Ascending aorta (tissue), 2 donors: Measurements from ENCODE around the gene FIGNL1. TPM values are rescaled to one million over a fixed set of nuclear protein-coding genes. Genes with fewer than 3 reads are reported as not detected.

ENCODE experiments used
- DNase-seq, 2 donors: peaks; one replicate each; pipeline ENCODE4 v3.0.0-alpha.2; 2019; ENCODE audit warnings: low spot score in 2 of 2
- H3K27ac ChIP-seq, 2 donors: fragments of 200-600 bp; sonication (generic); one replicate each; pipeline ENCODE4 v1.5.1; 2016 to 2017; ENCODE audit warnings: mild to moderate bottlenecking in 1 of 2
- H3K27me3 ChIP-seq: fragments of 200-600 bp; sonication (generic); one replicate; pipeline ENCODE4 v1.5.1; 2017
- H3K36me3 ChIP-seq, 2 donors: fragments of 200-600 bp; sonication (generic); one replicate each; pipeline ENCODE4 v1.5.1; 2016
- H3K4me1 ChIP-seq, 2 donors: fragments of 200-600 bp; sonication (generic); one replicate each; pipeline ENCODE4 v1.5.1; 2016 to 2017; ENCODE audit warnings: mild to moderate bottlenecking in 1 of 2
- H3K4me3 ChIP-seq, 2 donors: fragments of 200-600 bp; sonication (generic); one replicate each; pipeline ENCODE4 v1.5.1; 2016 to 2017; ENCODE audit warnings: mild to moderate bottlenecking in 1 of 2
- H3K9me3 ChIP-seq, 2 donors: fragments of 200-600 bp; sonication (generic); one replicate each; pipeline ENCODE4 v1.5.1; 2016
- intact Hi-C: fragments of 100-400 bp; cut with DNase I; formaldehyde crosslinking; loops from one replicate; pipeline ENCODE4 v1.15.1; 2023
- total RNA-seq: library from RNA; depleted of rRNA; stranded (reverse); fragments of >200 nt; gene quantifications from one replicate; pipeline ENCODE4 v1.1.0, GENCODE V29; 2016
- TF ChIP-seq, protein P1 (sequence below), 3 experiments: fragments of 200-600 bp in 2 of 3; fragments of 450-650 bp in 1 of 3; sonication (generic) in 2 of 3; IDR thresholded peaks; one replicate each; pipeline ENCODE4 v1.5.1; 2016 to 2019; ENCODE audit warnings: antibody characterized with exemption in 3 of 3, mild to moderate bottlenecking in 1 of 3, moderate library complexity in 1 of 3

The FIGNL1 gene
- total RNA-seq, 1 donor from 2014 or later, result 0.32 TPM

- Histone ChIP-seq H3K36me3 (no peaks in the 10 kb centered on the region), H3K27me3 (no peaks in the 10 kb centered on the region), H3K4me1 (no peaks in the 10 kb centered on the region), H3K27ac (no peak overlapping the region), H3K9me3 (no peaks in the 10 kb centered on the region), H3K4me3 (no peak overlapping the region)
- TF ChIP-seq, protein P1, sequence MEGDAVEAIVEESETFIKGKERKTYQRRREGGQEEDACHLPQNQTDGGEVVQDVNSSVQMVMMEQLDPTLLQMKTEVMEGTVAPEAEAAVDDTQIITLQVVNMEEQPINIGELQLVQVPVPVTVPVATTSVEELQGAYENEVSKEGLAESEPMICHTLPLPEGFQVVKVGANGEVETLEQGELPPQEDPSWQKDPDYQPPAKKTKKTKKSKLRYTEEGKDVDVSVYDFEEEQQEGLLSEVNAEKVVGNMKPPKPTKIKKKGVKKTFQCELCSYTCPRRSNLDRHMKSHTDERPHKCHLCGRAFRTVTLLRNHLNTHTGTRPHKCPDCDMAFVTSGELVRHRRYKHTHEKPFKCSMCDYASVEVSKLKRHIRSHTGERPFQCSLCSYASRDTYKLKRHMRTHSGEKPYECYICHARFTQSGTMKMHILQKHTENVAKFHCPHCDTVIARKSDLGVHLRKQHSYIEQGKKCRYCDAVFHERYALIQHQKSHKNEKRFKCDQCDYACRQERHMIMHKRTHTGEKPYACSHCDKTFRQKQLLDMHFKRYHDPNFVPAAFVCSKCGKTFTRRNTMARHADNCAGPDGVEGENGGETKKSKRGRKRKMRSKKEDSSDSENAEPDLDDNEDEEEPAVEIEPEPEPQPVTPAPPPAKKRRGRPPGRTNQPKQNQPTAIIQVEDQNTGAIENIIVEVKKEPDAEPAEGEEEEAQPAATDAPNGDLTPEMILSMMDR (IDR thresholded peaks at IDR 0.05), result no peak
- DNase-seq, result no peak
- intact Hi-C loops, result no loop called here
These were observed 31.7 kb upstream of the FIGNL1 start for GRCh38 chr7:50481867-50482266.

DNA sequence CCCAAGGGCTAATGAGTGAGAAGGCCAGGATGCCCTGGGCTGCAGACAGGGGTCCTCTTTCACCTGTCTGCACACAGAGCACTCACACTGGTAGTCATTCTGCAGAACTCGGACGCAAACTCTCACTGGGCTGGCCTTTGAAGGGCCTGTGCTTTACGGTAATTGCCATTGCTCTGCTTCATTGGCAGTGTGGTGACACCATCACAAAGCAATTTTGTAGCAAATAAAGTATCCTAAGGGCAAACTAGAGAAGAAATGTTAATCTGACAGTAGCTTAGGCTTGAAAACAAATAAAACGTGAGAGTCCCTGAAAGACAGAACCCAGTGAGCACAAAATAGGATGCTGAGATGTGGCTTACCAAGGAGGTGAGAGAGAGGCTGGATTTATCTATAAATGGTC, 30.6 kb upstream of the FIGNL1 start:
- TF ChIP-seq, protein P1 (IDR thresholded peaks at IDR 0.05), result no peak
- intact Hi-C loops, result no loop called here
- no peaks in the 10 kb centered on the region for H3K27me3 ChIP-seq
- H3K4me1 ChIP-seq, result no peaks in the 10 kb centered on the region
- DNase-seq, result no peak
- no peaks in the 10 kb centered on the region for H3K9me3 ChIP-seq
- H3K27ac ChIP-seq, result no peak overlapping the region
- H3K4me3 ChIP-seq, result no peak overlapping the region
- H3K36me3 ChIP-seq, result no peaks in the 10 kb centered on the region

DNA sequence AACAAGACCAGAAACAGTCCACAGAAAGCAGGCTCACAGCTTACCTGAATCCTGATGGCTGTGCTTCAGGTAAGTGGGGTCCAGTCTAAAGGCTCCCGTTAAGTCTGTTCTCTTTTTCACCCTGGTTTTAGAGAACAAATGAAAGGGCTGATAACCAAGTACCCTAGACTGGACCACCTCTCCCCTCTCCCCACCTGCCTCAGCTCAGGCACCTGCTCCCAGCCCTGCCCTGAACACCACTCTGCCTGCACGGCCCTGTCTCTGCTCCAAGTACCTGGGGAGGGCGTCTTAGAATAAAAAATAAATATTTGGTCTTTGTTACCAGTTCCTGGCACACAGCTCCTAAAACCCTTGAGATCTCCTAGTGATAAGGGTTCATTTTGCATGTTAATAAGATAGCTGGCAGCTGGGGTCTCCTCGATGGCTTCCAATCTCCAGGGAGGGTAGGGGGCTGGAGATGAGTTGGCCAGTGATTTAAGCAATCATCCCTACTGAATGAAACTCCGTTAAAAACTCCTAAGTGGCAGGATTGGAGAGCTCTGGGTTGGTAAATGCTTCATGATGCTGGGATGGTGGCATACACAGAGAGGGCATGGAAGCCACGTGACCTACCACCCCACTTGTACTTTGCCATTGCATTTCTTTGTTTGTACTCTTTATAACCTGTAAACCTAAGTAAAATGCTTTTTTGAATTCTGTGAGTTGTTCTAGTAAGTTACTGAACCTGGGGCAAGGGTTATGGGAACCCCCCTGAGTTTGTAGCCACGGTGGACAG, 29.8 kb upstream of the FIGNL1 start:
- Histone ChIP-seq H3K4me1 (no peaks in the 10 kb centered on the region), H3K27me3 (no peaks in the 10 kb centered on the region), H3K27ac (no peak overlapping the region), H3K36me3 (no peaks in the 10 kb centered on the region), H3K4me3 (no peak overlapping the region), H3K9me3 (no peaks in the 10 kb centered on the region)
- no peak for DNase-seq
- intact Hi-C loops, result no loop called here
- TF ChIP-seq, protein P1 (IDR thresholded peaks at IDR 0.05), result no peak

DNA sequence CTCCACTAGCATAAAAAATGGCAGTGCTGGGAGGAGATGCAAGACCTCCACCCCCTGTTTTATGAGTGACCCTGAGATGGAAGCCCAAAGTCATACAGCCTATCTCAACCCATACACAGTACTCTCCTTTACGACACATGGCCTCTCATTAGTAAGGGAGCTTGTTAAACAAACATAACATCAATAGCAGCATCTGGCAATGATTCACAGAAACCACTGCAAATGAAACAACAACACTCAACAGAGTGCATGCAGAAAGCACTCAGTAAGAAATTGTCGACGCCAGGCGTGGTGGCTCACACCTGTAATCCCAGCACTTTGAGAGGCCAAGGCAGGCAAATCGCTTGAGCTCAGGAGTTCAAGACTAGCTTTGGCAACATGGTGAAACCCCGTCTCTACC, 27.5 kb upstream of the FIGNL1 start:
- no peak for DNase-seq
- H3K36me3 ChIP-seq, result no peaks in the 10 kb centered on the region
- intact Hi-C loops, result no loop called here

DNA sequence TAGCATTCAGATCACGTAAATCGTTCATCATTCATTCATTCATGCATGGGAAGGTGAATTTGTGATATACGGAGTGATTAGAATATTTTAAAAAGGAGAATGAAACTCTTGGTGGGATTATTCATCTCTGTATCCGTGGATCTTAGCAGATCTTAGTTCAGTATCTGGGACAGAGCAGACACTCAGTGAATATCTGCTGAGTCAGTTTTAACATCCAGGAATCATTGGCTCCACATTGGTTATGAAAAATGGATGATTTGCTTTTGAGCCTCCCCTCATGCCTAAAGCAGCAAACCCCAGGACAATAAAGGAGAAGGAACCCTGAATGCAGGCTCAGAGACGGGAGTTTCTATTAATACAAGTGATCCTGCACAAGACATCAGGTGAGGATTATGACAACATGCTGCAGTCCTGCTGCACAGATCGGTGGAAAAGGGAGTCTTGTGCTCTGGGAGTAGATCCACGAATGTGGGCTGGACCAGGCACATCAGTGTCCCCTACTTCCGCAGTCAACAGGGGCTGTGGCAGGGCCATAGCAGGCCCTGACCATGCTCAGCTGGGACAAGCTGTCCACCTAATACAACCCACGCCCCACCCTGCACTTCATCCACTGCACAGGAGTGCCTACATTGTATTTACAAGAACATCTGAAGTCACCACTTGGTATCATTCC, 26.9 kb upstream of the FIGNL1 start:
- intact Hi-C loops, result no loop called here
- Histone ChIP-seq H3K27ac (no peak overlapping the region), H3K27me3 (no peaks in the 10 kb centered on the region), H3K4me1 (no peaks in the 10 kb centered on the region), H3K4me3 (no peak overlapping the region), H3K36me3 (no peaks in the 10 kb centered on the region), H3K9me3 (no peaks in the 10 kb centered on the region)
- TF ChIP-seq, protein P1 (IDR thresholded peaks at IDR 0.05), result no peak
- DNase-seq, result no peak

More for the DNA sequence above, 27.5 kb upstream of the FIGNL1 start:
- H3K4me1 ChIP-seq, result no peaks in the 10 kb centered on the region
- H3K27me3 ChIP-seq, result no peaks in the 10 kb centered on the region
- H3K9me3 ChIP-seq, result no peaks in the 10 kb centered on the region
- no peak overlapping the region for H3K27ac ChIP-seq
- TF ChIP-seq, protein P1 (IDR thresholded peaks at IDR 0.05), result no peak
- no peak overlapping the region for H3K4me3 ChIP-seq
